Activated T-cell treated with anti-CD3 and anti-CD28 coated beads for 24 hours (primary cell): ENCODE results near the gene KLC4.
"Not testable (repeated sequence)": the region's sequence is repeated elsewhere in the genome, so short reads cannot be mapped to it uniquely, and the experiment has no call there.

Experiments used
- DNase-seq: peaks from one replicate; pipeline ENCODE4 v3.0.0-alpha.2; 2020; ENCODE audit warnings: low read depth

The KLC4 gene

DNA sequence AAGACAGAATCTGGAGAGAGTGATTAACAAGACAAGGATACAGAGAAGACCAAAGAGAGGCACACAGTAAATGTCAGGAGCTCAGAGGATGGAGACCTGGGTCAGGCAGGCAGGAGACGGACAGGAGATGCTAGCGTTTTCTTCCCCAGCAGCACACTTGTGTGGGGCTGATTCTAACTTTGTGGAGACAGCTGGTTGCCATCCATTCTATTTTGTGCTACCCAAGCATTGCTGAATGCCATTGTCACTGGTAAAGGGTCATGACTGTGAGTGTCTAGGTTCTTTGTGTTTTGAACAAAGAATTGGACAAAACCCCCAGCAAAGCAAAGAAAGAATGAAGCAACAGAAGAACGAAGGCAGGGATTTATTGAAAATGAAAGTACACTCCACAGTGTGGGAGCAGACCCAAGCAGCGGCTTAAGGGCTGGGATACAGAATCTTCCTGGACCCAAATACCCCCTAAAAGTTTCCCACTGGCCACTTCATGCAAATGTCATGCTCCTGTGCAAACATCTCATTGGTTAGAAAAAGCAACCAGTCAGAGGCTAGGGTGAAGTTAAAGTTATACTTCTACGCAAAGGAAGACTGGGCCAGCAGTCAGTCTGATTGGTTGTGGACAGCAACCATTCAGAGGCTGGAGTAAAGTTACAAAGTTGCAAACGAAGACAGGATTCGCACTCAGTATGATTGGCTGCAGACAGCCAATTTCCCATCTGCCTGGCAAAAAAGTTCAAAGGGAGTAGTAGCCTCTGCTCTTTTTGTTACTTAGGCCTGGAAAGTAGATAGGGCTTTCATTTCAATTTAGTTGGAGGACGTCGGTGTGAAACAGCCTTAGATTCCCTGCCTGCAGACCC lies 34.2 kb downstream of the KLC4 start:
- DNase-seq, result no peak

DNA sequence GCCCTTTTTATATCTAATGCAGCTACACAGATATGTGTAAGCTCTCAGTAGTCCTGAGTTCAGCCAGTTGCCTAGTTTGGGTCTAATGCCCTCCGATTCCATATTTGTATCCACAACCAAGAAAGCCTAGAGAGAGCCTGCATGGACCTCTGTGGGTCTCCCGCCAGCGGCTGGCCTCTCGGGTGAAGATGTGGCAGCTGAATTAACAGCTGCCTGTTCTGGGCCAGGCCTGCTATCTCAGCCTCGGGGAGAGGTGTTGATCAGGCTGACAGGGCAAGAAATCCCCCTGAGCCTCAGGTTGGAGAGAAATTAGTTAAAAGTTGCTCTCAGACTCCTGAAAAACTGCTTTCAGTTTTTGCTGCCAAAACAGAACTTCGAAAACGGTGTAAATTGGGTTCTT lies 36.5 kb downstream of the KLC4 start:
- DNase-seq, result no peak

DNA sequence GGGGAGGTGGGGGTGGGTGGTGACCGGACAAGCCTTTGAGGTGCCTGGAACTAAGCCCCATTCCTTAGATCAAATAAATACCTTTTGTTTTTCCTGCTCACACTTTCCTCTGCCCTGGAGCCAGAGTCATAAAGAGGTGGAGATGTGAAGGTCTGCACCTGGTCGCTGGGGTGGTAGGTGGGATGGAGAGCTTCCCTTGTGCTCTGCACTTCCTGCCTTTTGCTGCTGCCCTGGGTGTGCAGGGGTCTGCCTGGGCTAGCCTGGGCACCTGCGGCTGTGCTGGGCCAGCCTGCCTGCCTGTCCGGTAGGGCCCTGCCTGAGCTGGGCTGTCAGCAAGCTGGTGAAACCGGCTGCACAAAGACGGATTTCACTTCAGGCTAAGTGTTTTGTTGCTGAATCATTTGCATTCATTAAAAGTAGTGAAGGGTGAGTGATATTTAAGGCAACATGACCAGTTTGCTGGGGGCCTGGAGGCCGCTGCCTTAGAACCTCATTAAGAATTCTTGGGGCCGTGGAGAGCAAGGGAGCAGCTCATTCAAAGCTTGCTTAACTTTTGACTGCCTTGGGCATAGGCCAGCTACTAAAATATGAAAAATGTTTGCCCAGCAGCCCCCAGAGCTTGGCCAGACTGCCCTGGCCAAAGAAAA lies 37.1 kb downstream of the KLC4 start:
- DNase-seq, result no peak

DNA sequence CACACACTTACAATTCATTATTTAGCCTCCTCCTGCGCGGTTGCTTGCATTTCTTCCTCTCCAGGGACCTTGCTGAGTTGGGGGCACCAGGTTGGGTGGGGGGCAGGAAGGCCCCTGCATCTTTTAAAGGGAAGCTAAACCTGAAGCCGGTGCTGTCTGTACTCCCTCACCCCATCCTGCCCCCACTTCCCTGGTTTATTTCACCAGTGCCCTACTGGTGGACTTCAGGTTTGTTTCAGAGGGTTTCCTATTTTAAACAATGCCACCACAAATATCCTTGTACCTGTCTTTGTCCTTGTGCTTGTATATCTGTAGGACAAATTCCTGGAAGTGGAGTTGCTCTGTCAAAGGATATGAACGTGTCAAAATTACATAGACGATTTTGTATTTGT lies 37.7 kb downstream of the KLC4 start:
- no peak for DNase-seq

DNA sequence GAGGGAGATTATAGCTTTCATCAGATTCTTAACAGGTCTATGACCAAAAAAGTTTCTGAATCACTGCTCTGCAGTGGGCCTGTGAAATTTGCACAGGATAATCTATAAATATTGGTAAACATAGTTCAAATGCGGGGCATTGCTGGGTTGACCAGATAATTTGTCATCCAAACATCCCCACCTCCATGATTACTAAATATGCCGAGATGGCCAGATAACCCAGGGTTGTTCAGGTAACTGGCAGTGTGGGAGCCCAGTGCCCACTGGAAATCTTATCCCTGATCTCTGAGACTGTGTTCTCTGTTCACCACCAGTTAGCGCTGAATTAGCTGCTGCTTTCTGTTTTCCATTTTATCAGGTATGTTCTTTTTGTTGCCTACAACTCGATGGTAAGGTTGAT lies 38.1 kb downstream of the KLC4 start:
- no peak for DNase-seq

DNA sequence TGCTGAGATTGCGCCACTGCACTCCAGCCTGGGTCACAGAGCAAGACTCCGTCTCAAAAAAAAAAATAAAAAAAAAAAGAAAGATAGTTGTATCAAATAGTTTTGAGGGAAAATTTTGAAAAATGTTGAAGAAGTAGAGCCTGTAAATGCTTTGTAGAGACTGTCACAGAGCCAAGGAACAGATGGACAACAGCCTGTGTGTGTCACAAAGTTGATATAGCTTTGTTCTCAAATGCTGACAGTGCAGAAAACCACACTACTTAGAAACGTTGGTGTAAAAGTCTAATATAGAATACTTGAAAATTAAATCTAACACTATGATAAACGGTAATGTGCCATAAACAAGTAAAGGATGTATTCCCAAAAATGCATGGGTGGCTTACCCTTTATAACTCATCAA lies 42.1 kb downstream of the KLC4 start:
- DNase-seq, result no peak

DNA sequence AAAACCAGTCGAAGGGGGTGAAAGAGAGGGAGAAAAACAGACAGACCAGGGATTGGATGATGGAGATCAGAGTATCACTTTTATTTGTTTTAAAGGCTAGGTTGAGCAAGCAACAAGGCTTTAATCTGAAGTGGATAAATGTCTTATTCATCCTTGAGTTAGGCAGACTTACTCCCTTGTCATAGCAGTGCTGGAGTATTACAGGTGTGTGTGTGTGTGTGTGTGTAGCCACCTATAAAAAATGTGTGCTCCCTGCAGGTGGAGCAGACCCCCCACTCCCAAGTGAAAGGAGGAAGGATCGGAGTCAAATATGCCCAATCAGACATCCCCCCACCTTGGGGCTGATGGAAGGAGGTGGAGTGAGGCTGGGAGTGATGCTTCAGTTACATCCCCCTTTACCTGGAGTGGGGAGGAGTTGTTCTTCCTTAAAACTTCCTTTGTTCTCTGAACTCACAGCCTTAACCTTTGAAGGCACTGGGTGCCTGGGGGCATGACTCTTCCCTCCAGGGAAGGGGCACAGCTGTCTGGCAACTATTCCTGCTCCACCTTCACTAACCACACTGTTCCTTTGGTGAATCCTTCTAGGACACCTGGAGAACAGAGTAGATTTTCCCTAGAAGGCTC lies 43.9 kb downstream of the KLC4 start:
- no peak for DNase-seq

DNA sequence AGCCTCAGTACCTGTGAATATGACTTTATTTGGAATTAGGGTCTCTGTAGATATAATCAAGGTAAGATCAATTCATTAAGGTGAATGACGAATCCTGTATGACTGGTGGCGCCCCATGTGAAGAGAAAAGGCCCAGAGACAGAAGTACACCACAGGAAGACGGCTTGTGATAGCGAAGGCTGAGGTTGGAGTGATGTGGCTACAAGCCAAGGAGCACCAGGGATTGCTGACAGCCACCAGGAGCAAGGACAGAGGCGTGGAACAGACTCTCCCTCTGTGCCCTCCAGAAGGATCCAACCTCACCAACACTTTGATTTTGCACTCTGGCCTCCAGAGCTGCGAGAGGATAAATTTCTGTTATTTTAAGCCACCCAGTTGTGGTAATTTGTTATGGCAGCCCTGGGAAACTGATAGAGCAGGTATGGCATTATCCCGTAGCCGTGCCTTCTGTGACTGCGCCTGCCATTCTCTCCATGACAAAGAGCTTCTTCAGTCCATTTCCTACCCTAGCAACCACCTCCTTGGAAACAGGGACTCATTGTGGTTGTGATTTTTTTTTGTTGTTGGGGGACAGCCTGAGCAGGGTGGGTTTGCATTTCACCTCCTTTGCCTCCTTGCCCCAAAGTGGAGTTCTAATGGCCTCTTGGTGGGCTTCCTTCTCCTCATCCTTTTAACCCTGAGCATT lies 46.2 kb downstream of the KLC4 start:
- no peak for DNase-seq

DNA sequence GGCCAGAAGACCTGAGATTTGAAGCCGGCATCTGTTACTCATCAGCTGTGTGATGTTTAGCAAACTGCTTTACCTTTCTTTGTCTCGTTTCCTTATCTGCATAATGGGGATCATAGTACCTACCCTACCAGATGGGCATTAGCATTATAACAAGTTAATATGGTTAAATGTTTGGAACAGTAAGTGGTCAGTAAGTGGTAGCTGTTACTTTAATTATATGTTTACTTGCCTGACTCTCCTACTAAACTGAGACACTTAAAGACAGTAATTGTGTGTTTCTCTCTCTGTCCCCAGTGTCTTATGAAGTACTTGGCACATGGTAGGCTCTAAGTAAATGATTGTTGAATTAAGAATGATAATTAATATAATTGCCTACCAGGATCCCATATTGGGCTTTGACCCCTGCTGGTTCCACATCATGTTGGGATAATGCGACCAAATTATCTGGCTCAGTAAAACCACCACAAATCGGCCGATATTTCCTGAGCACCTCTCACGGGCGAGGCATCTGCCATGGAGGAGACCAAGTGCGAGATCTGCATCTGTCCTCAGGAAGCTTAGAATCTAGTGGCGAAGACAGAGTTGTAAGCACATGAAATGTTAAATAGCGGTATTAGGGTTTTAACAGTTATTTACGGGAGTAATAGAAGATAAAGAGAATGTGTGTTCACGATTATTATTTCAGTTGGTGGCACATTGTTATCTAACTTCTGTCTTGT lies 48.1 kb downstream of the KLC4 start:
- DNase-seq, result no peak

DNA sequence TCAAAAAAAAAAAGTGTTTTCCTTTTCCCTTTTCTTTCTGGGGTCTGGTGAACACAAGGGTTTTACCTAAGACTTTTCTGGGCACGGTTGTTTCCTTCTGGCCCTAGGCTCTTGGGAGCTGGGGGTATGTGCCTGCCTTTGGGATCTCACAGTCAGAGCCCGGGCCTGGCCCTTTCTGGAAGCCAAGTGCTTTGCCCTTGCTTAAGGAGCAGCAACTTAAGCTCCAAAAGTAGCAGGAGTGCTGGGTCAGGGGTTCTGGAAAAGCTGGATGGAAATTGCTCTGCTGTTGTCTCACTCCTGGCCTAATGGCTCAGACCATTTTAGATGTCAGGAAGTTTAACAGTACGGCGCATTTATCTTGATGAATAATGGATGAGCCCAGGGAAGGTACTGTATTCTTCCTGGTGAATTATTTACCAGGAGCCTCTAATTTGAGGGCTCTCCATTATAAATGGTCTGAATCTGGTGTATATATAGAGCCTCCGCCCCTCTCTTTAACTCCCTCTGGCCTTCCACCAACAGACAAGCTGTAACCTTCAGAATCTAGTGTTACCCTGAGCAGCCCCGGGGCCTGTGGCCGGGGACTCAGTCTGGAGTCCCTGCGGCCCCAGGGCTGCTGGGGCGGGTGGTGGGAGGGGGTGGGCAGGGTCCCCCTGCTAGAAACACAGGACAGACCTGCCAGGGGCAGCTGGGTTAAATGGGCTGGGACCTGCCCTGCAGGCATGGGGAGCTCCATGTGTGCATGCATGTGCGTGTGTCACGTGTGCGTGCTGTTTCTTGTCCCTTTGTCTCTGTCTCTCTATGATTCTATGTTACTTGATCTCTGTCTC lies 54.2 kb downstream of the KLC4 start:
- DNase-seq, result no peak

DNA sequence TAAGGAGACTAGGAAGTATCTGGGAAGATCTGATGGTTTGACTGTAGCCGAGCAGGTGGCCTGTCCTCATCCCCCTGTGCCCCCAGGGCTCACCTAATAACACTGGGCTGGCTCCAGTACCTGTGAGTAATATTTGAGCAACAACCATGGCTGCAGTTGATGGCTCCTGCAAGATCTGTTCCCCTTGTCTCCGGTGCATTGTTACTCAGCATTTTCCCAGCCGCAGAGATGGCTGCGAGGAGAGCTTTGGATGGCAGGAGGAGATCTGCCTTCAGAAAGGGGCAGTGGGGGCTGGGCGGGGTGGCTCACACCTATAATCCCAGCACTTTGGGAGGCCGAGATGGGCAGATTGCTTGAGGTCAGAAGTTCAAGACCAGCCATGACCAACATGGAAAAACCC lies 55.9 kb downstream of the KLC4 start:
- no peak for DNase-seq

DNA sequence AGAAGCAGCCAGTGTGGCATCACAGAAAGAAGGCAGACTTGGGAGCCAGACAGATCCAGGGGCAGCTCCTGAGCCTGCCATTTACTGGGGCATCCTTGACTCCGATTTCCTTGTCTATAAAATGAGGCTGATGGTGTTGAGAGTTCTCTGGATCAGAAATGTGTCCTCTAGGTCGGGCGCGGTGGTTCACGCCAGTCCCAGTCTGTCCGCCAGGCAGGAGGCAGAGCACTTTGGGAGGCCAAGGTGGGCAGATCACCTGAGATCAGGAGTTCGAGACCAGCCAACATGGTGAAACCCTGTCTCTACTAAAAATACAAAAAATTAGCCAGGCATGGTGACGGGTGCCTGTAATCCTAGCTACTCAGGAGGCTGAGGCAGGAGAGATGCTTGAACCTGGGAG lies 58.0 kb downstream of the KLC4 start:
- not testable (repeated sequence) for DNase-seq

DNA sequence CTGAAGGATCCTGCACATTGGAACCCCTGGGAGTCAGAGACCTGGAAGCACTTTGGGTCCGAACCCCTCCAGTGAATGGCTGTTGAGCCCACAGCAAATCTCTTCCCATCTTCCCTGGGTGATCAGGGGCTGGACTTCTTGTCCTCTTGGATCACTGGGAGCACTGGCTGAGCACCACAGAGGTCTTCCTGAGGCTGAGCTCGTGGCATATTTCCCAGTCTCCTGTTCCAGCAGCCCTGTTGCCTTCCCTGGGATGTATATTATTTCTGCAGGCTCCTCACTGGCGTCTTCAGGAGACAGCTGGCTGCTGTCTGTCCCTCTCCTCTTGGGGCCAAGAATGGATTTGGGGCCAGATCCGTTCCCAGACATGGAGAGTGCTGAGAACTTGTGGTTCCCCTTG lies 60.1 kb downstream of the KLC4 start:
- no peak for DNase-seq

DNA sequence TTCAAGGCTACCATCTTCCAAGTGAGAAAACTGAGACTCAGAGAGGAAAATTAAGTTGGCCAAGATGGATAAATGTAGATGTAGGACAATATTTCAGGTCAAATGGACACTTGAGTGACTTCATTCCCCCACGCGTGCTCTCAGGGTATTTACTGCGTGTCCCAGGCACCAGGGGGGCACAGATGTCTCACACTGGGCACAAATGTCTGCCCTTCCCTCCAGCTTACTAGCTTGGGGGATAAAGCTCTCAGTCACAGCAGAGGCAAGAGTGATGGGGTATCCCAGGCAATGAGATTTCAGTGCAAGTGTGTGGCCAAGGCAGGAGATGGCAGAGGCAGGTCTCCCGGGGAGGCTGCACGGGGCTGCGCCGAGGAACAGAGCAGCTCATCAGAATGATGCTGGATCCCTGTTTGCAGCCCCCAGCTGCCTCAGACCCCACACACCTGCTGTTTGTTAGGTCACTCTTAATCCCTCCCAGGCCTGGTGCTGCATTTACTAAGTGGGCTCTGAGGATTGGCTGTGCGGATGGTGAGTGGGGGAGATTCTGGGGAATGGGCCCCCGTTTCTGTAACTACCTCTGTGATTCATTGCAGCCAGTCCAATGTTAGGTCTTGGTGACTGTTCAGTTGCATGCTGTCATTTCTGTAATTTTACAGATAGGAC lies 60.8 kb downstream of the KLC4 start:
- no peak for DNase-seq

DNA sequence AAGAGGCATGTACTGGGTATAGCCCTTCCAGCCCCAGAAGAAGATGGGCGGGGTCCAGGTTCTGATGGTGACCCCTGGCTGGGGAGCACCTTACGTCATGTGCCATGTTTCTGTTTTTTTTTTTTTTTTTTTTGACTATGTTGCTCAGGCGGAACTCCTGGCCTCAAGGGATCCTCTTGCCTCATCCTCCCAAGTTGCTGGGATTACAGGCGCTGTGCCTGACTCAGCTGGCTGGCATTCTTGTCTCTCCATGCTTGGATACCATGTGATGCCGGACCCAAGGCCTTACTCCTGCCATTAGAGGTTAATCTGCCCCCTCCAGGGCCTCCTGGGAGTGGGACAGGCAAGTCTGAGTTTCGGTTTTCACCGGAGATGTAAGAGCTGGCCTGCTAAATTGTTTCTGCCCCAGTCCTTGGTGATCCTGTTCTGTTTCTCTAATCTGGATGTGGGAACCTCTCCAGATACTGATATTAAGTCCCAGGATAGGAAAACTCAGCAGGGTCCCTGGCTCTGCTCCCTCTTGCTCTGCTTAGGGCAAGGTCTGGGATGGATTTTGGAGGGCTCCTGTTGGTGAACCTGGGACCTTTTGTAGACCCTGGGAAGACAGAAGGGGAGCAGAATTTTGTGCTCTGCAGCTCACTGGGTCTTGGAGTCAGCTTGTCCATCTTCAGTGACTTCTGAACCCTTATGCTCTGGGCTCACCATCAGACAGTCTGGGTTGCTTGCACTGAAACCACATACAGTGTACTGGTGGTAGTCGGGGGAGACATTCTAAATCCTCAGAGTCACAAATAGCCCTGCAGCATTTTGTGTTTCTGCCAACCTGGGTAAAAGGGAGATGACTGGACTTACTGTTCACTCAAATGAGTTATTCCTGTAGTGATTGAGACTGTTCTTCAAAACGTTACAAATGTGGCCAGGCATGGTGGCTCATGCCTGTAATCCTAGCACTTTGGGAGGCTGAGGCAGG lies 61.8 kb downstream of the KLC4 start:
- no peak for DNase-seq

DNA sequence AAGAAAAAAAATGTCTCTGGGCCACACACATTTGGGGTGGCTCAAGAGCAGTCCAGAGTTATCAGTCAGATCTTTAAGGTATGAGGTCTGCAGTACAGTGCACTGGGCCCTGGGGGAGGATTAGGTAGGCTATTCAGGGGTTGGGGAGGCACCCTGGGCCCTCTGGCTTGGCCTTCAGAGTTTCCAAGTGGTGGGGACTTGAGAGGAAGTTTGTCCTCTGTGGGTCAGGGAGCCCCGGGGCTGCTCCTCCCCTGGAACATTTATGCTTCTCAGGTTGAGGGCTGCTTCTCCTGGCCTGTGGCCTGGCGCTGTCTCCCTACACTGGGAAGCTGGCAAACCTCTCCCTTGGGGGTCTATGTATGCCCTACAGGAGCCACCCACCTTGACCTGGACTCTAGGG lies 62.7 kb downstream of the KLC4 start:
- no peak for DNase-seq

DNA sequence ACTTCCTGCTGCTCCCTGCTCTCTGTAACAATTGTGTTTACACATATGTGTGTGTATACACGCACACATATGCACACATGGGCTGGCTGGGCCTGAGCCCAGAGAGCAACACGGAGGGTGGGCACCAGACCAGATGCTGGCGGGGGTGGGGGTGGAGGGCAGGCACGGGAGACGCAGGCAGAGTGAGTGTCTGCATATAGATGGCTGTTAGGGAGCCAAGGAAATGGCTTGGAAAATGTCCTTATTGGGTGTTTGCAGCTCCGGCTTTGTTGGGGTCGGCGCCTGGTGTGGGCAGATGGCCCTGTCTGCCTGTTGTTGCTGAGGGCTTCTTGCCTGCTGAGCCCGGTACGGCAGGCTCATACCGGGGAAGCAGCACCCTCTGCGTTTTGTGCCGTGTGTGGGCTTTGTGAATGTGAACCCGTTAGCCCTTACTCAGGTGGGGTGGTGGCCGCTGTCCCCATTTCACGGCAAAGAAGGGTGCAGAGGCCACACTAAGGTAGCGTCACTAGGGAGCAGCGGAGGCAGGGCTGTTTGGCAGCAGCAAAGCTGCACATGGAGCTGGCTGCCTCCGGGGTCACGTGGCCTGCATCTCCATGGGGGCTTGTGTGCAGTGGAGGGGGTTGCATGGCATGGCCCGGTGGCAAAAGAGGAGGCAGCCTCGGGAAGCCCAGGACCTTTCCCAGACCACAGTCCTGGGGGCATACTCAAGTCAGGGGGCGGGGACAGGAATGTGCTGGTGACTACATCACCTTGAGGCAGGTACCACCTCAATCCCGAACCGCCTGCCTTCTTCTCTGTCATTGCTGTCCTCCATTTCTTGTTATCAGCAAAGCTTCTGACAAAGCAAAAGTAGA lies 64.3 kb downstream of the KLC4 start:
- no peak for DNase-seq

DNA sequence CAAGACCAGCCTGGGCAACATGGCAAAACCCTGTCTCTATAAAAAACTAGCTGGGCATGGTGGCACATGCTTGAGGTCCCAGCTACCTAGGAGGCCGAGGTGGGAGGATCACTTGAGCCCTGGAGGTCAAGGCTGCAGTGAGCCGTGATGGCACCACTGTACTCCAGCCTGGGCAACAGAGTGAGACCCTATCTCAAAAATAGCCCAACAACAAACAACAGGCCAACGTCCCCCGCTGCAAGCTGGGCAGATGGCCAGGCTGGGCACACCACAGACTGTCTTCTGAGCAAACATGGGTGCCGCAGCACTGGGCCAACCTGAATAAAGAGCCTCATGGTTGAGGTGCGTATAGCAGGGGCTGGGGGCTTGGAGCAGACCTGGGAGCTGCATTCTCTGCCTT lies 65.0 kb downstream of the KLC4 start:
- no peak for DNase-seq
